K562 (cell line): Measurements from ENCODE around the gene SOST. TPM values are rescaled to one million over a fixed set of nuclear protein-coding genes. Genes with fewer than 3 reads are reported as not detected.

Experiments
- ATAC-seq: fragments of 200-7000 bp; cut with Tn5 transposase; 3 replicates; pipeline ENCODE4 v1.9.1; 2020; ENCODE audit warnings: moderate library complexity
- BruUV-seq: library from RNA; stranded (reverse); fragments of 400-500 nt; replicated peaks from 2 replicates; lab custom pipeline; 2021; lab: Mats Ljungman, UMichigan
- CTCF ChIA-PET: fragments of 300-600 bp; formaldehyde crosslinking; extraction: SDS; loops from one replicate; lab custom pipeline; 2021; ENCODE audit warnings: low intra/inter-chr PET ratio; lab: Yijun Ruan, JAX
- POLR2A ChIA-PET: fragments of 300-600, 350-650 bp; sonication (Branson Sonifier 250); formaldehyde crosslinking; extraction: SDS; loops from one replicate; lab custom pipeline; 2021; ENCODE audit warnings: antibody characterized with exemption, inconsistent platforms; lab: Yijun Ruan, JAX
- DNase-seq, 4 experiments: peaks; one replicate each; pipeline versions ENCODE4 v3.0.0 to v3.0.0-alpha.2; 2011 to 2018; ENCODE audit warnings: low spot score in 3 of 4, mixed read lengths in 3 of 4; ENCODE audit errors: extremely low read depth in 1 of 4
- FAIRE-seq: peaks from 2 replicates; lab custom pipeline; 2011; peaks lifted over from hg19 to GRCh38; lab: Jason Lieb, UNC
- H2AFZ ChIP-seq: 2 replicates; pipeline ENCODE4 v1.6.0; 2011; ENCODE audit warnings: low read depth, low read length, control low read depth, inconsistent platforms
- H3K27ac ChIP-seq: fragments of 200-600 bp; 3 replicates; pipeline ENCODE4 v1.8.0; 2011; ENCODE audit warnings: low read depth, mild to moderate bottlenecking, control low read depth, inconsistent platforms, low read length, moderate library complexity, mixed read lengths; ENCODE audit errors: extremely low read depth
- H3K27me3 ChIP-seq, 2 experiments: fragments of 300-600 bp in 1 of 2; 2 replicates in 1 of 2; 3 replicates in 1 of 2; pipeline versions ENCODE4 v1.6.0 to v1.8.0; 2011; ENCODE audit warnings: inconsistent platforms in 2 of 2, low read length in 2 of 2, mild to moderate bottlenecking in 1 of 2, mixed read lengths in 1 of 2, moderate library complexity in 1 of 2; ENCODE audit not compliant: control insufficient read depth in 2 of 2, insufficient read depth in 2 of 2
- H3K36me3 ChIP-seq: fragments of 300-600 bp; 3 replicates; pipeline ENCODE4 v1.8.0; 2011; ENCODE audit warnings: mild to moderate bottlenecking, low read length, inconsistent platforms; ENCODE audit not compliant: control insufficient read depth, insufficient read depth
- H3K4me1 ChIP-seq, 2 experiments: fragments of 200-600 bp in 1 of 2; replicated peaks in 1 of 2; 2 replicates in 1 of 2; 3 replicates in 1 of 2; pipeline versions ENCODE4 v1.5.1 to v1.8.0; 2011; ENCODE audit warnings: inconsistent platforms in 2 of 2, low read length in 2 of 2, mild to moderate bottlenecking in 1 of 2, mixed read lengths in 1 of 2, moderate library complexity in 1 of 2; ENCODE audit not compliant: control insufficient read depth in 2 of 2, insufficient read depth in 2 of 2
- H3K4me2 ChIP-seq: 2 replicates; pipeline ENCODE4 v1.6.1; 2011; ENCODE audit warnings: low read length, control low read depth, inconsistent platforms, mixed read lengths; ENCODE audit not compliant: insufficient read depth
- H3K4me3 ChIP-seq: fragments of 200-600 bp; sonication (generic), shearing (Covaris generic); 2 replicates; pipeline ENCODE4 v1.5.1; 2016; ENCODE audit warnings: control low read depth, inconsistent platforms
- H3K79me2 ChIP-seq: fragments of 200-600 bp; 3 replicates; pipeline ENCODE4 v1.8.0; 2011; ENCODE audit warnings: low read length, inconsistent platforms; ENCODE audit not compliant: control insufficient read depth, insufficient read depth
- H3K9ac ChIP-seq, 2 experiments: 2 replicates each; pipeline versions ENCODE4 v1.6.0 to v1.6.1; 2011; ENCODE audit warnings: low read depth in 2 of 2, low read length in 2 of 2, control low read depth in 1 of 2, inconsistent platforms in 1 of 2, mild to moderate bottlenecking in 1 of 2, mixed read lengths in 1 of 2; ENCODE audit not compliant: insufficient read depth in 1 of 2
- H3K9me1 ChIP-seq: one replicate; pipeline ENCODE4 v1.6.0; 2011; ENCODE audit warnings: inconsistent platforms, mild to moderate bottlenecking, low read length, moderate library complexity; ENCODE audit not compliant: control insufficient read depth, insufficient read depth
- H3K9me3 ChIP-seq: replicated peaks from 2 replicates; pipeline ENCODE4 v1.5.1; 2011; ENCODE audit warnings: low read depth, low read length, inconsistent platforms; ENCODE audit not compliant: control insufficient read depth, insufficient read depth
- H4K20me1 ChIP-seq: replicated peaks from 2 replicates; pipeline ENCODE4 v1.6.1; 2011; ENCODE audit warnings: low read length, inconsistent platforms, mixed read lengths; ENCODE audit not compliant: control insufficient read depth, insufficient read depth
- ESRRB ChIP-seq: fragments of 250-450 bp; sonication (Bioruptor Pico); IDR thresholded peaks from 2 replicates; pipeline ENCODE4 v1.5.0; 2020; ENCODE audit warnings: mild to moderate bottlenecking, moderate library complexity, borderline replicate concordance
- GABPB1 ChIP-seq: sonication (generic); formaldehyde crosslinking; IDR thresholded peaks from 2 replicates; pipeline ENCODE4 v1.8.0; 2022; ENCODE audit warnings: mild to moderate bottlenecking, missing genetic modification reagents
- GATA2 ChIP-seq: sonication (generic); formaldehyde crosslinking; IDR thresholded peaks from 2 replicates; pipeline ENCODE4 v1.4.0; 2020; ENCODE audit warnings: mild to moderate bottlenecking, missing genetic modification reagents
- IRF9 ChIP-seq: fragments of 450-650 bp; IDR thresholded peaks from 2 replicates; pipeline ENCODE4 v1.6.1; 2016; ENCODE audit warnings: missing biosample characterization, missing genetic modification characterization
- KDM4B ChIP-seq, 2 experiments: fragments of 450-650 bp in 1 of 2; sonication (generic) in 1 of 2; IDR thresholded peaks; 2 replicates each; pipeline ENCODE4 v1.6.1; 2016 to 2017; ENCODE audit warnings: borderline replicate concordance in 2 of 2, antibody characterized with exemption in 1 of 2, low read depth in 1 of 2, mild to moderate bottlenecking in 1 of 2
- MXD1 ChIP-seq: fragments of 250-450 bp; sonication (Bioruptor Pico); IDR thresholded peaks from 2 replicates; pipeline ENCODE4 v1.8.0; 2021; ENCODE audit warnings: borderline replicate concordance, mild to moderate bottlenecking, moderate library complexity; ENCODE audit not compliant: poor library complexity, severe bottlenecking
- NEUROD1 ChIP-seq: fragments of 150-350 bp; IDR thresholded peaks from 2 replicates; pipeline ENCODE4 v1.6.1; 2014; ENCODE audit warnings: borderline replicate concordance, low read length, low read depth; ENCODE audit not compliant: partially characterized antibody
- NFE2 ChIP-seq: IDR thresholded peaks from 2 replicates; pipeline ENCODE4 v1.6.1; 2014; ENCODE audit warnings: antibody characterized with exemption, low read depth
- RREB1 ChIP-seq: fragments of 250-450 bp; sonication (Bioruptor Pico); IDR thresholded peaks from 2 replicates; pipeline ENCODE4 v1.4.0; 2020
- SMC3 ChIP-seq: conservative IDR thresholded peaks from 2 replicates; pipeline ENCODE4 v1.6.1; 2011; ENCODE audit warnings: low read depth, low read length, improper control_type of control experiment; ENCODE audit not compliant: insufficient read depth
- ZNF639 ChIP-seq, 2 experiments: fragments of 200-800 bp in 1 of 2; sonication (Bioruptor generic) in 1 of 2; sonication (generic) in 1 of 2; formaldehyde crosslinking in 1 of 2; IDR thresholded peaks in 1 of 2; conservative IDR thresholded peaks in 1 of 2; 2 replicates each; pipeline versions ENCODE4 v1.5.0 to v1.6.1; 2016 to 2020; ENCODE audit warnings: missing compliant biosample characterization in 1 of 2, missing genetic modification characterization in 1 of 2, missing genetic modification reagents in 1 of 2
- ZZZ3 ChIP-seq: fragments of 450-650 bp; IDR thresholded peaks from 2 replicates; pipeline ENCODE4 v1.6.1; 2016; ENCODE audit warnings: antibody characterized with exemption, mild to moderate bottlenecking, moderate library complexity
- WGBS: fragments of 100-300 bp; shearing (Covaris generic); methylation state at CpG from one replicate; pipeline ENCODE4 v1.1.6; 2016; ENCODE audit warnings: low coverage, mixed read lengths; ENCODE audit not compliant: insufficient coverage; ENCODE audit errors: missing lambda C conversion rate; 5-methylcytosine and 5-hydroxymethylcytosine counted together
- in situ Hi-C: fragments of 300-500 bp; cut with MboI; formaldehyde crosslinking; loops from 4 replicates; pipeline ENCODE4 v1.15.0; 2018; ENCODE audit warnings: inconsistent platforms, mixed read lengths
- intact Hi-C: fragments of 100-400 bp; cut with micrococcal nuclease; formaldehyde crosslinking; loops from 2 replicates; pipeline ENCODE4 v1.14.2; 2022
- polyA plus RNA-seq, 8 experiments: library from polyadenylated mRNA; depleted of rRNA in 4 of 8; stranded (reverse) in 5 of 8; unstranded in 3 of 8; fragments of >200 nt; fragmentation: Nextera tagmentation in 2 of 8; fragmentation: Illumina TruSeq in 1 of 8; extraction: Ambion mirVana in 2 of 8; extraction: Trizol in 1 of 8; gene quantifications; 2 replicates each; pipeline versions ENCODE4 v1.2.1 to v1.2.3, GENCODE V29; 2011 to 2014; ENCODE audit warnings: inconsistent platforms in 1 of 8, missing spikeins in 1 of 8
- total RNA-seq, 7 experiments: library from RNA; depleted of rRNA in 6 of 7; stranded (reverse); fragments of >200 nt in 6 of 7; fragmentation: Illumina TruSeq in 2 of 7; extraction: Trizol in 2 of 7; gene quantifications; 2 replicates each; pipeline versions ENCODE4 v1.2.1 to v1.2.3, GENCODE V29; 2011 to 2021; ENCODE audit warnings: low replicate concordance in 1 of 7

Gene SOST
- total and polyA plus RNA-seq, 9 of the 15 experiments (the other 6 are each of a cell fraction or from before 2014, with no cell fraction given) = not detected

- intact Hi-C loops (no loop called here), in situ Hi-C loops (no loop called here)
- FAIRE-seq (no peak), DNase-seq (no peak), ATAC-seq (no peak)
- no peak overlapping the region for H2AFZ ChIP-seq
- ChIA-PET POLR2A (interaction anchor here (1.0 kb wide), 1 partner anchor 10 kb away, joined by 4 read pairs; no protein-coding TSS in a partner anchor), CTCF (no interaction called here)
- peaks cover 0 to 5% of the 10 kb centered on the region in 2 experiments; a peak in 1 of 5 replicates for H3K27me3 ChIP-seq
- H3K4me2 ChIP-seq = no peak overlapping the region
- H3K79me2 ChIP-seq = no peaks in the 10 kb centered on the region
- H3K4me3 ChIP-seq = no peak overlapping the region
- H3K9me1 ChIP-seq = no peaks in the 10 kb centered on the region
- no TSS peak for BruUV-seq
- no peaks in the 10 kb centered on the region; a peak in 1 of 5 replicates for H3K4me1 ChIP-seq
- no peaks in the 10 kb centered on the region for H3K9me3 ChIP-seq
- H3K36me3 ChIP-seq = no peaks in the 10 kb centered on the region
- no peak overlapping the region for H3K27ac ChIP-seq
- 27% methylated on average over 2 of the region's 2 CpGs for WGBS
- H3K9ac ChIP-seq = no peak overlapping the region
- no peaks in the 10 kb centered on the region for H4K20me1 ChIP-seq
- TF ChIP-seq KDM4B (IDR thresholded peaks at IDR 0.05; ENCODE audit: borderline replicate concordance in 2 of 2, low read depth in 1 of 2) (no peak), GATA2 (no peak), GABPB1 (CRISPR knock-in tag) (no peak), RREB1 (CRISPR knock-in tag) (no peak), ZNF639 (CRISPR knock-in tag; conservative IDR thresholded peaks at IDR 0.05 in 1 of 2, IDR thresholded peaks at IDR 0.05 in 1 of 2) (no peak), SMC3 (no peak), NEUROD1 (no peak), ESRRB (CRISPR knock-in tag) (no peak), ZZZ3 (no peak), NFE2 (no peak), IRF9 (tag) (no peak), MXD1 (CRISPR knock-in tag) (no peak)
Measured at GRCh38 chr17:43799047-43799446, 40.5 kb upstream of the SOST start.
